ENCODE measurements around the gene XPNPEP2.

Gene XPNPEP2

GRCh38 chrX:129738466-129739308, at the start of gene XPNPEP2:
TSS of gene XPNPEP2 (plus strand) at chrX:129738979. CDS start at chrX:129739214, 235 bp downstream.
- DNase-seq: no peak

GRCh38 chrX:129689796-129690195, 49.0 kb upstream of the XPNPEP2 start:
- DNase-seq: no peak

GRCh38 chrX:129690435-129690834, 48.3 kb upstream of the XPNPEP2 start:
- DNase-seq: no peak

- no peak for DNase-seq
These were observed 45.4 kb upstream of the XPNPEP2 start for GRCh38 chrX:129693354-129693753.

- DNase-seq: no peak
These were observed 44.0 kb upstream of the XPNPEP2 start for GRCh38 chrX:129694805-129695204.

- no peak for DNase-seq
These were observed 43.2 kb upstream of the XPNPEP2 start for GRCh38 chrX:129695535-129695934.

- DNase-seq: no peak
These were observed 42.8 kb upstream of the XPNPEP2 start for GRCh38 chrX:129695937-129696336.

- no peak for DNase-seq
These were observed 42.2 kb upstream of the XPNPEP2 start for GRCh38 chrX:129696463-129697155.

- no peak for DNase-seq
These were observed 41.5 kb upstream of the XPNPEP2 start for GRCh38 chrX:129697204-129697829.

- DNase-seq: no peak
These were observed 40.6 kb upstream of the XPNPEP2 start for GRCh38 chrX:129698150-129698549.

- DNase-seq: no peak
These were observed 38.2 kb upstream of the XPNPEP2 start for GRCh38 chrX:129700536-129700935.

GRCh38 chrX:129701624-129702069, 37.1 kb upstream of the XPNPEP2 start:
- no peak for DNase-seq

- DNase-seq: no peak
These were observed 34.3 kb upstream of the XPNPEP2 start for GRCh38 chrX:129704491-129704890.

- no peak for DNase-seq
These were observed 33.3 kb upstream of the XPNPEP2 start for GRCh38 chrX:129705377-129705925.

GRCh38 chrX:129705988-129706387, 32.8 kb upstream of the XPNPEP2 start:
- no peak for DNase-seq

- DNase-seq: no peak
These were observed 32.2 kb upstream of the XPNPEP2 start for GRCh38 chrX:129706400-129707072.

GRCh38 chrX:129714581-129714980, 24.2 kb upstream of the XPNPEP2 start:
- no peak for DNase-seq

- DNase-seq: no peak
These were observed 22.3 kb upstream of the XPNPEP2 start for GRCh38 chrX:129716507-129716906.

- peak; percentile 25 for DNase-seq
These were observed 20.9 kb upstream of the XPNPEP2 start for GRCh38 chrX:129717892-129718291.

- no peak for DNase-seq
These were observed 20.1 kb upstream of the XPNPEP2 start for GRCh38 chrX:129718676-129719075.

GRCh38 chrX:129719268-129719667, 19.5 kb upstream of the XPNPEP2 start:
- DNase-seq: no peak

- no peak for DNase-seq
These were observed 18.7 kb upstream of the XPNPEP2 start for GRCh38 chrX:129719931-129720530.

Data from NCI-H226 (cell line).